Upper lobe of right lung (tissue), 1 donor: Measurements from ENCODE around the gene C4A. TPM values are rescaled to one million over a fixed set of nuclear protein-coding genes. Genes with fewer than 3 reads are reported as not detected.
"Not testable (repeated sequence)": the region's sequence is repeated elsewhere in the genome, so short reads cannot be mapped to it uniquely, and the experiment has no call there.

Experiments
- ATAC-seq: fragments of 200-7000 bp; cut with Tn5 transposase; one replicate; pipeline ENCODE4 v1.9.1; 2020; ENCODE audit warnings: mild to moderate bottlenecking, moderate library complexity
- DNase-seq: peaks from one replicate; pipeline ENCODE4 v3.0.0-alpha.2; 2020
- H3K27ac ChIP-seq: fragments of 200-600 bp; one replicate; pipeline ENCODE4 v1.8.0; 2022
- H3K27me3 ChIP-seq: fragments of 200-600 bp; one replicate; pipeline ENCODE4 v1.8.0; 2022; ENCODE audit warnings: mild to moderate bottlenecking
- H3K36me3 ChIP-seq: fragments of 200-600 bp; one replicate; pipeline ENCODE4 v1.8.0; 2022
- H3K4me1 ChIP-seq: fragments of 200-600 bp; one replicate; pipeline ENCODE4 v1.8.0; 2022
- H3K4me3 ChIP-seq: fragments of 200-600 bp; one replicate; pipeline ENCODE4 v1.8.0; 2022; ENCODE audit warnings: mild to moderate bottlenecking
- H3K9me3 ChIP-seq: fragments of 200-600 bp; one replicate; pipeline ENCODE4 v1.8.0; 2022
- intact Hi-C: fragments of 100-400 bp; cut with DNase I; formaldehyde crosslinking; loops from one replicate; pipeline ENCODE4 v1.11.0; 2022
- long read RNA-seq: library from polyadenylated mRNA; unstranded; transcript quantifications from one replicate; pipeline ENCODE4 v2.0.0, GENCODE V29; 2021
- total RNA-seq: library from RNA; stranded (reverse); fragmentation: NEBNext Ultra II Directional; extraction: Animal tissue kit (Norgen Biotek cat#: 25700); gene quantifications from one replicate; pipeline ENCODE4 v1.2.1, GENCODE V29; 2021
- TF ChIP-seq, protein P1 (sequence below): fragments of 200-600 bp; IDR thresholded peaks from one replicate; pipeline ENCODE4 v1.8.0; 2022; ENCODE audit warnings: antibody characterized with exemption
- donor health status: DM: no; HTN: yes; CAD: no; lungs with severe emphysema.

The C4A gene
- total RNA-seq: 200 TPM
- long read RNA-seq, full-length matches to known transcripts: 29 of 180 reads
- long read RNA-seq, partial matches to known transcripts: 143 of 180 reads
- long read RNA-seq, other reads (novel, unspliced or antisense): 8 of 180 reads

DNA sequence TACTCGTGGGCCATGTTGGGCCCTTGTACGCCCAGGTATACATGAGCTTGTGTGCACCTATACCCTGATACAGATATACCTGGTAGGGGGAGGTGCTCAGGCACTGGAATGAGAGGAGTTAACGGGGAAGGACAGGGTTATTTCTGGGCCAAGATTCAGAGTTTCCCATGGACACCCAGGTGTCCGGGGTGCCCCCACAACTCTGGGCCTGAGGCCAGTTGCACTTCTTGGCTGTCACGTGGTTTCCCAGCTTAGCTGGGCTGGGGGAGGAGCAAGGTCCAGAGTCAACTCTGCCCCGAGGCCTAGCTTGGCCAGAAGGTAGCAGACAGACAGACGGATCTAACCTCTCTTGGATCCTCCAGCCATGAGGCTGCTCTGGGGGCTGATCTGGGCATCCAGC is at the start of gene C4A:
C4A (plus strand) TSS at position 314 of the 400 bp plus-strand sequence; CDS start at position 365, 51 bp downstream.
- DNase-seq, intact Hi-C loops, H3K27me3 ChIP-seq, H3K9me3 ChIP-seq, H3K27ac ChIP-seq, H3K4me1 ChIP-seq, H3K4me3 ChIP-seq: not testable (repeated sequence)
- H3K36me3 ChIP-seq: peaks cover 13% of the 10 kb centered on the region
- peak; percentile 81 for ATAC-seq

DNA sequence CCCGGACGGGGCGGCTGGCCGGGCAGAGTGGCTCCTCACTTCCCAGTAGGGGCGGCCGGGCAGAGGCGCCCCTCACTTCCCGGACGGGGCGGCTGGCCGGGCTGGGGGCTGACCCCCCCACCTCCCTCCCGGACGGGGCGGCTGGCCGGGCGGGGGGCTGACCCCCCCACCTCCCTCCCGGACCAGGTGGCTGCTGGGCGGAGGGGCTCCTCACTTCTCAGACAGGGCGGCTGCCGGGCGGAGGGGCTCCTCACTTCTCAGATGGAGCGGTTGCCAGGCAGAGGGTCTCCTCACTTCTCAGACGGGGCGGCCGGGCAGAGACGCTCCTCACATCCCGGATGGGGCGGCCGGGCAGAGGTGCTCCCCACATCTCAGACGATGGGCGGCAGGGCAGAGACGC is 49.7 kb upstream of the C4A start:
- intact Hi-C loops, H3K9me3 ChIP-seq, DNase-seq, H3K4me1 ChIP-seq, ATAC-seq, H3K27ac ChIP-seq, H3K36me3 ChIP-seq, H3K27me3 ChIP-seq, H3K4me3 ChIP-seq: not testable (repeated sequence)

DNA sequence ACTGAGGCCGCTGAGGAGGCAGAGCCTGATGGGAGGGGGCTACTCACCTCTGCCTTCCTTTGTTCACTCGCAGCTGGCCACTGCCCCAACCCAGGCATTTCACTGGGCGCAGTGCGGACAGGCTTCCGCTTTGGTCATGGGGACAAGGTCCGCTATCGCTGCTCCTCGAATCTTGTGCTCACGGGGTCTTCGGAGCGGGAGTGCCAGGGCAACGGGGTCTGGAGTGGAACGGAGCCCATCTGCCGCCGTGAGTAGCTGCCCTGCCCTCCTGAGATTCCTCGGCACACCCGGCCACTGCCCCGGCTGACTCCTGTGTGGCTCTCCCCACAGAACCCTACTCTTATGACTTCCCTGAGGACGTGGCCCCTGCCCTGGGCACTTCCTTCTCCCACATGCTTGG is 48.3 kb upstream of the C4A start:
- H3K4me1 ChIP-seq: peaks cover 7% of the 10 kb centered on the region
- no peaks in the 10 kb centered on the region for H3K36me3 ChIP-seq
- DNase-seq (no peak), ATAC-seq (peak; percentile 28)
- H3K27me3 ChIP-seq: no peaks in the 10 kb centered on the region
- intact Hi-C loops: no loop called here
- no peaks in the 10 kb centered on the region for H3K9me3 ChIP-seq
- H3K27ac ChIP-seq: no peak overlapping the region
- TF ChIP-seq, protein P1, sequence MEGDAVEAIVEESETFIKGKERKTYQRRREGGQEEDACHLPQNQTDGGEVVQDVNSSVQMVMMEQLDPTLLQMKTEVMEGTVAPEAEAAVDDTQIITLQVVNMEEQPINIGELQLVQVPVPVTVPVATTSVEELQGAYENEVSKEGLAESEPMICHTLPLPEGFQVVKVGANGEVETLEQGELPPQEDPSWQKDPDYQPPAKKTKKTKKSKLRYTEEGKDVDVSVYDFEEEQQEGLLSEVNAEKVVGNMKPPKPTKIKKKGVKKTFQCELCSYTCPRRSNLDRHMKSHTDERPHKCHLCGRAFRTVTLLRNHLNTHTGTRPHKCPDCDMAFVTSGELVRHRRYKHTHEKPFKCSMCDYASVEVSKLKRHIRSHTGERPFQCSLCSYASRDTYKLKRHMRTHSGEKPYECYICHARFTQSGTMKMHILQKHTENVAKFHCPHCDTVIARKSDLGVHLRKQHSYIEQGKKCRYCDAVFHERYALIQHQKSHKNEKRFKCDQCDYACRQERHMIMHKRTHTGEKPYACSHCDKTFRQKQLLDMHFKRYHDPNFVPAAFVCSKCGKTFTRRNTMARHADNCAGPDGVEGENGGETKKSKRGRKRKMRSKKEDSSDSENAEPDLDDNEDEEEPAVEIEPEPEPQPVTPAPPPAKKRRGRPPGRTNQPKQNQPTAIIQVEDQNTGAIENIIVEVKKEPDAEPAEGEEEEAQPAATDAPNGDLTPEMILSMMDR: no peak
- no peak overlapping the region for H3K4me3 ChIP-seq

DNA sequence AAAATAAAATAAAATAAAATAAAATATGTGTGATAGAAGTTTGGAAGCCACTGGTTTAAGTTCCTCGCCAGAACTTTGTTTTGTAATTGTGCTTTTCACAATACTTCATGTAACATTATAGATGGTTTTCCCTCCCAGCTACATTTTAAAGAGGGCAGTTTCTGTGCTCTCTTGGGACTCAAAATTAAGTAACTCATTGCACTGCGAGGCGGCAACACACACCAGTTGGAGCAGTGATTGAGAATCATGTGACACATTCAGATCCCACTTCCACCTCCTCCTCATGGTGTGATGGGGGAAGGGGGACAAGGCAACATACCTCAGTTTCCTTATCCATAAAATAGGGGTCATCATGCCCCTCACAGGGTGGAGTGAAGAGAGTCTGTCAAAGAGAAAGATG is 46.8 kb upstream of the C4A start:
- ATAC-seq (no peak), DNase-seq (no peak)
- intact Hi-C loops: no loop called here
- H3K4me3 ChIP-seq: no peak overlapping the region
- H3K27me3 ChIP-seq: no peaks in the 10 kb centered on the region
- H3K4me1 ChIP-seq: no peaks in the 10 kb centered on the region
- TF ChIP-seq, protein P1: no peak
- peaks cover 5% of the 10 kb centered on the region for H3K36me3 ChIP-seq
- no peak overlapping the region for H3K27ac ChIP-seq
- no peaks in the 10 kb centered on the region for H3K9me3 ChIP-seq

DNA sequence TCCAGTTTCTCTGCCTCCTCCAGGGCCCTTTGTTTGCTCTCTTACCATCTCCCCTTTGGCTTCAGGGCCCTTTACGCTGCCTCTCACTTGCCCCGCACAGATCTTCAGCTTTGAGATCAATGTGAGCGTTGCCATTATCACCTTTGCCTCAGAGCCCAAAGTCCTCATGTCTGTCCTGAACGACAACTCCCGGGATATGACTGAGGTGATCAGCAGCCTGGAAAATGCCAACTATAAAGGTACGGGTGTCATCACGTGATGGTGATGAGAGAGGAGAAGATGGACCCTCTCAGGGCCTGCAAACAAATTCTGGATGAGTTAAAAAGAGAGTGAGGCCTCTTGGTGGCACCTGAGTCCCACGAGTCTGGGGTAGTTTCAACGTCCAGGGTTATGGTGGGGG is 46.0 kb upstream of the C4A start:
- intact Hi-C loops: no loop called here
- Histone ChIP-seq H3K9me3 (no peaks in the 10 kb centered on the region), H3K27ac (no peak overlapping the region), H3K27me3 (no peaks in the 10 kb centered on the region), H3K36me3 (peaks cover 12% of the 10 kb centered on the region), H3K4me1 (no peaks in the 10 kb centered on the region), H3K4me3 (no peak overlapping the region)
- TF ChIP-seq, protein P1: no peak
- ATAC-seq: no peak
- no peak for DNase-seq

DNA sequence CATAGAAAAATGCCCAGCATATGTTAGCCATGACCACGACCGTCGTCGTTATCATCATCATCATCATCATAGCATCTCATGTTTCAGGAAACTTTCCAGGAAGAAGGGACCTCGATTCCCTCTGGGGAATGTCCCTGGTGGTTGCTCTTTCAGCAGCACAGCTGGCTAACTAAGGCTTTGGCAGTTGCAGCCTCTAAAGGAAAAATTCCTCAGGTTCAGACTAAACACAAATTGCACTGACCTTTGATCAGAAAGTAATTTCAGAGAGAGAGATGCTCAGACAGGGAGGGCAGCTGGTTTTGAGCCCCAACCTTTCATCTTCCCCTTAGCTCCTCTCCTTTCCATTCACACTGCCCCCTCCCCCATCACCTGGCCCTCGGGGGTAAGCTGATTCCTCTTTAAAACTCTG is 41.6 kb upstream of the C4A start:
- H3K4me1 ChIP-seq: peaks cover 5% of the 10 kb centered on the region
- intact Hi-C loops: no loop called here
- peaks cover 19% of the 10 kb centered on the region for H3K36me3 ChIP-seq
- no peak overlapping the region for H3K27ac ChIP-seq
- H3K27me3 ChIP-seq: no peaks in the 10 kb centered on the region
- TF ChIP-seq, protein P1: no peak
- no peak for ATAC-seq
- no peak overlapping the region for H3K4me3 ChIP-seq
- no peaks in the 10 kb centered on the region for H3K9me3 ChIP-seq
- no peak for DNase-seq

DNA sequence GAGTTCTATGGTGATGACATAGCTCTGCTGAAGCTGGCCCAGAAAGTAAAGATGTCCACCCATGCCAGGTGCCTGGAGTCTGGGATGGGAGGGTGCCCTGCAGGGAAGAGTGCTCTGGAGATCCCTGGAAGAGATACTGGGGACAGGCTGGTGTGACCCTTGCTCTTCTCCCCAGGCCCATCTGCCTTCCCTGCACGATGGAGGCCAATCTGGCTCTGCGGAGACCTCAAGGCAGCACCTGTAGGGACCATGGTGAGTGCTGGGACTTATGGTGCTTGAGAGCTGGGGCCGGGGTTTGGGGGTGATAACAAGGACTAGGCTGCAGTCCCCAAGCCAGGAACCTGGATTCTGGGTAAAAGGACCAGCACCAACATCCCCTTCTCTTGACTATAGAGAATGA is 38.1 kb upstream of the C4A start:
- Histone ChIP-seq H3K36me3 (peaks cover 19% of the 10 kb centered on the region), H3K4me3 (no peak overlapping the region), H3K4me1 (peaks cover 14% of the 10 kb centered on the region), H3K9me3 (no peaks in the 10 kb centered on the region), H3K27ac (no peak overlapping the region), H3K27me3 (no peaks in the 10 kb centered on the region)
- no peak for ATAC-seq
- no peak for DNase-seq
- intact Hi-C loops: no loop called here
- TF ChIP-seq, protein P1: no peak
